Esophagus muscularis mucosa (tissue), 3 donors: Measurements from ENCODE around the gene PSMB3.

Source experiments
- EP300 ChIP-seq: sonication (generic); formaldehyde crosslinking; IDR thresholded peaks from one replicate; pipeline ENCODE4 v1.6.1; 2017; ENCODE audit warnings: antibody characterized with exemption
- TF ChIP-seq, protein P1 (sequence below), 3 experiments: fragments of 200-600 bp in 2 of 3; fragments of 450-650 bp in 1 of 3; sonication (generic) in 2 of 3; IDR thresholded peaks; one replicate each; pipeline ENCODE4 v1.5.1; 2017 to 2019; ENCODE audit warnings: antibody characterized with exemption in 3 of 3, mild to moderate bottlenecking in 2 of 3, moderate library complexity in 1 of 3

DNA sequence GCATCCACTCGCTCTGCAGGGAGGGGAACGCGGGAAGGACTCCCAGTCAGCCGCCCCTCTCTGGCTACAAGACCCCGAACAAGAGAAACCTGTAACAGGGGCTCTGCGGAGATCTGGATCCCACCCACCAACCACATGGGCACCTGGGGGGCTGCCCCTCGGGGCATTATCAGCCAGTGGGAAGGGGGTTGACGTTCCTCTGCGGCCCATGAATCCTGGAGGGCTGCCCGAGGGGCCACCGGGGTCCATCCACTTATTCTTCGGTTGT is 2.6 kb upstream of the PSMB3 start:
- TF ChIP-seq, protein P1, sequence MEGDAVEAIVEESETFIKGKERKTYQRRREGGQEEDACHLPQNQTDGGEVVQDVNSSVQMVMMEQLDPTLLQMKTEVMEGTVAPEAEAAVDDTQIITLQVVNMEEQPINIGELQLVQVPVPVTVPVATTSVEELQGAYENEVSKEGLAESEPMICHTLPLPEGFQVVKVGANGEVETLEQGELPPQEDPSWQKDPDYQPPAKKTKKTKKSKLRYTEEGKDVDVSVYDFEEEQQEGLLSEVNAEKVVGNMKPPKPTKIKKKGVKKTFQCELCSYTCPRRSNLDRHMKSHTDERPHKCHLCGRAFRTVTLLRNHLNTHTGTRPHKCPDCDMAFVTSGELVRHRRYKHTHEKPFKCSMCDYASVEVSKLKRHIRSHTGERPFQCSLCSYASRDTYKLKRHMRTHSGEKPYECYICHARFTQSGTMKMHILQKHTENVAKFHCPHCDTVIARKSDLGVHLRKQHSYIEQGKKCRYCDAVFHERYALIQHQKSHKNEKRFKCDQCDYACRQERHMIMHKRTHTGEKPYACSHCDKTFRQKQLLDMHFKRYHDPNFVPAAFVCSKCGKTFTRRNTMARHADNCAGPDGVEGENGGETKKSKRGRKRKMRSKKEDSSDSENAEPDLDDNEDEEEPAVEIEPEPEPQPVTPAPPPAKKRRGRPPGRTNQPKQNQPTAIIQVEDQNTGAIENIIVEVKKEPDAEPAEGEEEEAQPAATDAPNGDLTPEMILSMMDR (IDR thresholded peaks at IDR 0.05), result no peak
- TF ChIP-seq EP300, result no peak
